AG04449 (cell line): ENCODE data around the gene FBXL16.

Experiments used
- CTCF ChIA-PET: fragments of 350-600 bp; formaldehyde crosslinking; extraction: SDS; loops from one replicate; lab custom pipeline; 2021; ENCODE audit warnings: antibody characterized with exemption; lab: Yijun Ruan, JAX
- POLR2A ChIA-PET: fragments of 400-600, 350-600 bp; formaldehyde crosslinking; extraction: SDS; loops from one replicate; lab custom pipeline; 2020; ENCODE audit warnings: antibody characterized with exemption, inconsistent platforms; lab: Yijun Ruan, JAX
- DNase-seq: peaks from one replicate; pipeline ENCODE4 v3.0.0-alpha.2; 2010; ENCODE audit warnings: low read depth, low spot score
- H3K4me3 ChIP-seq: 2 replicates; pipeline ENCODE4 v1.5.1; 2011; ENCODE audit warnings: low read depth, mild to moderate bottlenecking, control low read depth, low read length
- TF ChIP-seq, protein P1 (sequence below): IDR thresholded peaks from one replicate; pipeline ENCODE4 v1.5.1; 2011; ENCODE audit warnings: mild to moderate bottlenecking, moderate library complexity, low read length, control low read depth, inconsistent platforms; ENCODE audit not compliant: insufficient read depth; ENCODE audit errors: missing control alignments

FBXL16 gene

DNA sequence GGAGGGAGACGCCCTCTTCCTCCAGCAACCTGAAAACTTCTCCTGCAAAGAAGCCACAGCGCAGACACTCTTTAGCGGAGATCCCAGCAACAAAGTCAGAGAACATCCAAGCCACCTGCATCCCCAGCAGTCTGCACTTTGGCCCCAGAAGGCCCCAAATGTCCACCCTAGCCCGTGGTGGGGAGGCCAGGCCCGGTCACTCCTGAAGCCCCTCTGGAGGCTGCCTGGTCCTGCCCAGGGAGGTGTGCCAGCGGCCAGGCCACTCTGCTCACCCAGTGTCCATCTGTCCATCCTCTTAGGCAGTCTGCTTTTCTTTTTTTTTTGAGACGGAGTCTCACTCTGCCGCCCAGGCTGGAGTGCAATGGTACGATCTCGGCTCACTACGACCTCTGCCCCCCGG is 26.7 kb upstream of the FBXL16 start:
- no peak for DNase-seq
- ChIA-PET POLR2A (interaction anchor here (1.4 kb wide), 1 partner anchor 12 kb away, joined by 3 read pairs; no protein-coding TSS in a partner anchor), CTCF (interaction anchor here (0.7 to 6.1 kb wide), 5 partner anchors 9 to 53 kb away, joined by 3 to 48 read pairs (median 3); partner anchors contain the start of genes ANTKMT and CIAO3)
- TF ChIP-seq, protein P1, sequence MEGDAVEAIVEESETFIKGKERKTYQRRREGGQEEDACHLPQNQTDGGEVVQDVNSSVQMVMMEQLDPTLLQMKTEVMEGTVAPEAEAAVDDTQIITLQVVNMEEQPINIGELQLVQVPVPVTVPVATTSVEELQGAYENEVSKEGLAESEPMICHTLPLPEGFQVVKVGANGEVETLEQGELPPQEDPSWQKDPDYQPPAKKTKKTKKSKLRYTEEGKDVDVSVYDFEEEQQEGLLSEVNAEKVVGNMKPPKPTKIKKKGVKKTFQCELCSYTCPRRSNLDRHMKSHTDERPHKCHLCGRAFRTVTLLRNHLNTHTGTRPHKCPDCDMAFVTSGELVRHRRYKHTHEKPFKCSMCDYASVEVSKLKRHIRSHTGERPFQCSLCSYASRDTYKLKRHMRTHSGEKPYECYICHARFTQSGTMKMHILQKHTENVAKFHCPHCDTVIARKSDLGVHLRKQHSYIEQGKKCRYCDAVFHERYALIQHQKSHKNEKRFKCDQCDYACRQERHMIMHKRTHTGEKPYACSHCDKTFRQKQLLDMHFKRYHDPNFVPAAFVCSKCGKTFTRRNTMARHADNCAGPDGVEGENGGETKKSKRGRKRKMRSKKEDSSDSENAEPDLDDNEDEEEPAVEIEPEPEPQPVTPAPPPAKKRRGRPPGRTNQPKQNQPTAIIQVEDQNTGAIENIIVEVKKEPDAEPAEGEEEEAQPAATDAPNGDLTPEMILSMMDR, result no peak
- no peak overlapping the region for H3K4me3 ChIP-seq

DNA sequence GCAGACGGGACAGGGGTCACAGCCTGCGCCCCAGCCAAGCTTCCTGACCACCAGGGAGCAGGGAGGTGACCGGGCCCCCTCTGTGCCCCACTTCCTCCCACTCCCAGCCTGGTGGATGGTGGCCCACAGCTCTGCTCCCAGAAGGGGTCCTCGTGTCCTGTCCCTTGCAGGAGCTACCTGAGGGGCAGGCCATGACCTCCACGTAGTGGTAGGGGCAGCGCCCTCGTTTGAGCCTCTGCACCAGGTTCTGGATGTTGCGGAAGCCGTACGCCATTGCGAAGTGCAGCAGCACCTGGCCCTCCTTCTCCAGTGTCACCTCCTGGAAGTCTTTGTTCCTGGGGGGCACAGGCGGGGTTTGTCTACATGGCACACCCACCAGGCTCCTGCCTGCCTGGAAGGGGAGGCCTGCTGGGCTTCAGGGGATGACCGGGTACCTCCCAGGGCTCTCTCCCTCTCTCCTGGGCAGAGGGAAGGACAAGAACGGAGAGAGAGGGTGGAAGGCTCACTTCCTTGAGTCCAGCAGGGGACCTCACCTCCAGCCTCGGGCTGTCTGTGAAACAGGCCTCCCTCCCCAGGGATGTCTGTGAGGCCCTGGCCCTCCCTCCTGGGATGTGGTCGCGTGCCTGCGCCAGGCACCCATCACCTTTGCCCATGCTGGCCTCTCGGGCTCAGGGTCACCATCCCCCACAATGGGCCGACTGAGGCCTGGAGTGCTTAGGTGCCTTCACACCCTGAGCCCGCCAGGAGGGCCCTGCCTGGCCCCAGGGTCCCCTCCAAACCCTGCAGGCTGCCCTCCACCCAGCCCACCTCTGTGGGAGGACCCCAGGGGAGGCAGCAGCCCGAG is 25.3 kb upstream of the FBXL16 start:
- no peak for DNase-seq
- POLR2A ChIA-PET, result interaction anchor here (0.6 to 1.9 kb wide), 2 partner anchors 9 to 10 kb away, joined by 3 to 7 read pairs; partner anchors contain the start of gene ANTKMT
- no peak overlapping the region for H3K4me3 ChIP-seq
- CTCF ChIA-PET, result interaction anchor here (1.3 to 7.4 kb wide), 3 partner anchors 10 to 17 kb away, joined by 4 to 75 read pairs (median 48); partner anchors contain the start of genes CIAO3 and METRN
- TF ChIP-seq, protein P1, result no peak

DNA sequence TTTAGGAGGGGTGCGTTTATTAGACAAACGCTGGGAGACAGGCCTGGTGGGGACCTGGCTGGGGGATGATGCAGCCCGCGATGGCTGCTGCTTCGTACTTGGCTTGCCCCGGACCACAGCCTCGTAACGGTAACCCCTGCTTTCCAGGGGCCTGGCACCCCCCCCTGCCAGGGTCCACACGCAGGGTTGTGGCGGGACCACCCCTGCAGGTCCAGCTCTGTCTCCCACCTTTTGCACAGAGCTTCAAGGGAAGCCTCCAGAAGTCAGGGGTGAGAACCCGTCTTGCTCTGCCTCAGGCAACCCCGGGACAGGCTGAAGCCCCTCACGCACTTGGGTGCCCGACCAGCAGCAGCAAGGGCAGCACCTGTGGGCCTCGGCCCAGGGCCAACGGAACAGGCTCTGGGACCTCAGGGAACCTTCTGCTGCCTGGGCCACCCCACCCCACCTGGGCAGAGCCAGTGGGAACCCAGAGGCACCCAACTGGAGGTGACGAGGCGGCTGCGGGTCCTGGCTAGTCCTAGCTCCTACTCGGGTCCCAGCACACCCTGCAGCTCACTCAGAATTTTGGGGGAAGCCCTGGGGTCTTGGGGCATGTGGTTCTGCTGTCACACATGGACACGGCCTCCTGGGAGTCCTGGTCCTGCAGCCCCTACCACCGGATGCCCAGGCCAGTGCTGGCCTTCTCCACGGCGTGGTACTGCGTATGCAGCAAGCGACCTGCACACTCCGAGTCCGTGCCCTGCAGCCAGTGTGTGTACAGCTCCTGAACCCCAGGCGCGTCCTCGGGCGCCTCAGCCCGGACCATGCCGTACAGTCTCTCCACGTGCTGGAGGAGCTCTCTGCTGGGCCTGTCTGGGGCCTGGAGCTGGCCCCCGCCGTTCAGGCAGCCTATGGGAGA is 24.4 kb upstream of the FBXL16 start:
- TF ChIP-seq, protein P1, result no peak
- POLR2A ChIA-PET, result interaction anchor here (0.5 to 1.9 kb wide), 2 partner anchors 9 to 19 kb away, joined by 3 to 7 read pairs; partner anchors contain the start of gene ANTKMT
- H3K4me3 ChIP-seq, result no peak overlapping the region
- CTCF ChIA-PET, result interaction anchor here (1.1 to 7.4 kb wide), 4 partner anchors 10 to 56 kb away, joined by 3 to 75 read pairs (median 26); partner anchors contain the start of genes CIAO3 and METRN
- DNase-seq, result no peak

DNA sequence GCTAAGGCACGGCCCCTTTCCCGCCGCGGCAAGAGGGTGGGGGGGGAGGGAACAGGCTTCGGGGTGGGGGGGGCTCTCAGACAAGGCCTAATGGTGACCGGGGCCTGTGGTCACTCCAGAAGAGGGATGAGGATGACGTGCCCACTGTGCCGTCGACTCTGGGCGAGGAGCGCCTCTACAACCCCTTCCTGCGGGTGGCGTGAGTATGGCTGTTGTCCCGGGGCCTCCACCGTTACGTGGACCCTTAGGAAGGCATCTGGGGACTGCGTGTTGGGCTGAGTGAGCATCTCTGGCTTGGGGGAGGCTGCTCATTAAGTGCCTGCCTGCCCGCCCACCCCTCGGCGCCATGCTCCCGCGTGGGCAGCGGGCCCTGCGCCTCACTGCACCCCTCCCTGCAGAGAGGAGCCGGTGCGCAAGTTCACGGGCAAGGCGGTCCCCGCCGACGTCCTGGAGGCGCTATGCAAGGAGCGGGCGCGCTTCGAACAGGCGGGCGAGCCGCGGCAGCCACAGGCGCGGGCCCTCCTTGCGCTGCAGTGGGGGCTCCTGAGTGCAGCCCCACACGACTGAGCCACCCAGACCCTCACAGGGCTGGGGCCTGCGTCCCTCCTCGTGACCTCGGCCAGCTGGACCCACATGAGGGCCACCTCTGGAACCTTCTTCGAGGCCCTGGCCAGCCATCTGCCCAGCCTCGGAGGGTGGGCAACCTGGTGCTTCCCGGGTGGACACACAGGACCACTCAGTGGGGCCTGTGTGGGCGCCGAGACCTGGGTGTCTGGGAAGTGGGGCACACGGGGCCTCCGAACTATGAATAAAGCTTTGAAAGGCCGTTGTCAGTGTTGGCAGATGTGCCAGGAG is 23.5 kb upstream of the FBXL16 start:
- POLR2A ChIA-PET, result interaction anchor here (1.9 kb wide), 1 partner anchor 8 kb away, joined by 7 read pairs; the partner anchor contains the start of gene ANTKMT
- peak overlapping the region; percentile 71 for H3K4me3 ChIP-seq
- DNase-seq, result no peak
- CTCF ChIA-PET, result interaction anchor here (1.1 to 7.4 kb wide), 3 partner anchors 12 to 57 kb away, joined by 3 to 75 read pairs (median 48); partner anchors contain the start of genes CIAO3 and METRN
- TF ChIP-seq, protein P1, result no peak

DNA sequence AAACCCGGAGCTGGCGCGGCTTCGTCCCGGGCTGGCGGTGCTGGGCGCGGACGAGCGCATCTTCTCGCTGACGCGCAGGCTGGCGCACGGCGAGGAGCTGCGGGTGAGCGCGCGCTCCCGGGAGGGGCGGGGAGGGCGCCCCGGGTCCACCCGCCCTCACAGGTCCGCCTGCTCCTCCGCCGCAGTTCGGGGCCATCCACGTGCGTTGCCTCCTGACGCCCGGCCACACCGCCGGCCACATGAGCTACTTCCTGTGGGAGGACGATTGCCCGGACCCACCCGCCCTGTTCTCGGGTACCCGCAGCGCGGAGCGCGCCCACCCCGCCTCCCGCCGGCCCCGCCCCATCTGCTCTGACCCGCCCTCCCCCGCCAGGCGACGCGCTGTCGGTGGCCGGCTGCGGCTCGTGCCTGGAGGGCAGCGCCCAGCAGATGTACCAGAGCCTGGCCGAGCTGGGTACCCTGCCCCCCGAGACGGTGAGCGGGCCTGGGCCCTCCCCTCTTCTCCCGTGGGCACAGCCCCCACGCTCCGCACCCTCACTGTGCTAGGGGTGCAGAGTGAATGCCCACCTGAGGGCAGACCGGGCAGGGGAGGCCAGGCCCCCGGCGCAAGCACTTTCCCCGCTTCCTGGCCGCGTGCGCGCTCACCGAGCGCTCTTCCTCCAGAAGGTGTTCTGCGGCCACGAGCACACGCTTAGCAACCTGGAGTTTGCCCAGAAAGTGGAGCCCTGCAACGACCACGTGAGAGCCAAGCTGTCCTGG is 22.7 kb upstream of the FBXL16 start:
- TF ChIP-seq, protein P1, result no peak
- ChIA-PET POLR2A (interaction anchor here (0.8 to 1.3 kb wide), 2 partner anchors 12 to 60 kb away, joined by 3 to 6 read pairs; partner anchors contain the start of gene CHTF18), CTCF (interaction anchor here (0.7 to 7.4 kb wide), 5 partner anchors 9 to 56 kb away, joined by 3 to 75 read pairs (median 4); partner anchors contain the start of genes CIAO3 and METRN)
- H3K4me3 ChIP-seq, result peak overlapping the region; percentile 71
- DNase-seq, result no peak
